G401 (cell line): ENCODE measurements around the gene AAK1. TPM values are rescaled to one million over a fixed set of nuclear protein-coding genes. Genes with fewer than 3 reads are reported as not detected.
A peak's percentile ranks its signal among the peaks of the same experiment; 100 is the strongest.

Source experiments
- DNase-seq: peaks from one replicate; pipeline ENCODE4 v3.0.0-alpha.2; 2015; ENCODE audit warnings: low spot score
- in situ Hi-C: cut with HindIII; loops from 2 replicates; pipeline ENCODE4 v1.10.0; 2016; ENCODE audit warnings: low sequenced_read_pairs, mixed read lengths
- total RNA-seq: library from RNA; depleted of rRNA; stranded (reverse); fragments of >200 nt; shearing (Covaris generic); gene quantifications from 2 replicates; pipeline ENCODE4 v1.2.3, GENCODE V29; 2014

AAK1 gene
- total RNA-seq, 1 experiment from 2014 or later = 5.6 TPM

DNA sequence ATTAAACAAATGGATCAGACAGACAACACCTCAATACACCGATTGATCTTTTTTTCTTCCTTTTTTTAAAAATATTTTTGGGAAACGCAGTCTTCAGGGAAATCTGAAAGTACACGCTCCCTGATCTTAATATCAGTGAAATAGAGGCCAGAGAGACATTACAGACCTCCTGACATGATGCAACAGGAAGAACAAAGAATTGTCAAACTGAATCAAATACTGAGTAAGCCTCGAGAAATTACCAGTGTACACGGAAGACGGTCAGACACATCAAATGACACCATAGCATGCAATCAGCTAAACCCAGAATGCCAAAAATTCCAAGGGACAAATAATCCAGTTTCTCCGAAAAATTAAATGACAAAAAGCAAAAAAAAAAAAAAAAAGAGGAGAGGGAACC, 126.1 kb downstream of the AAK1 start:
- DNase-seq = no peak
- in situ Hi-C loops = no loop called here

DNA sequence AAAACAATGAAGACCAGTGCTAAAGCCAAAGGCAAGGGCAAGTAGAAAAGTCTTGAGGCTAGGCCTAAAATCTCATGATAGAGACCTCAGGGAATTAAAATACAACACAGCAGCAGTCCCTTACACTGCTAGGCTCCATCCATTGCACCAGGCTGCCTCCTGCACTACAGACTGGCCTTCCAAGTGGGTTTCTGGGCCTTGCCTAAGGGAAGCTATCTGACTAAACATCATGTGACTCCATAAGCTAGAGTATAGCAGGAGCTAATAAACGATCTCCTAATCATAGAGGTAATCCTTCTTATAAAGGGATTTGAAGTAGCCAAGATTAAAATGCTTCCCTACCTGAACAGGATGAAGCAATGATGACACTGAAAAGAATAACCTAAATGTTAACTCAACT, 128.7 kb downstream of the AAK1 start:
- in situ Hi-C loops = no loop called here
- DNase-seq = no peak

DNA sequence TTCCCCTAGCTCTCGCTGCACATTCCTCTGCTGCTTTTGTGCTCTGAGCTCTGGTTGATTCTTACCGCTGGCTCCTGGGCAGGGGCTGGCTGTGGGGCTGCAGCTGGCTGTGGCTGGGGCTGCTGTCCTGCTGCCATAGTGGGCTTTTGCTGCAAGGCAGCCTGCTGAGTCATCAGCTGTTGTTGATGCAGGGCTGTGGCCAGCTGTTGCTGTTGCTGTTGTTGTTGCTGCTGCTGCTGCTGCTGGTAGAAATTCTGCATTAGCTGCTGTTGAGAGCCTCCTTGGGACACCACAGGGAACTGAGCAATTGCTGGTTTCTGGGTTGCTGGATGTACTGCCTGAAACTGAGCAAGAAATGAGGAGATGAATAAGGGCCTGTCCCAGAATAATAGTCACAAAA, 129.1 kb downstream of the AAK1 start:
- in situ Hi-C loops = no loop called here
- DNase-seq = no peak

DNA sequence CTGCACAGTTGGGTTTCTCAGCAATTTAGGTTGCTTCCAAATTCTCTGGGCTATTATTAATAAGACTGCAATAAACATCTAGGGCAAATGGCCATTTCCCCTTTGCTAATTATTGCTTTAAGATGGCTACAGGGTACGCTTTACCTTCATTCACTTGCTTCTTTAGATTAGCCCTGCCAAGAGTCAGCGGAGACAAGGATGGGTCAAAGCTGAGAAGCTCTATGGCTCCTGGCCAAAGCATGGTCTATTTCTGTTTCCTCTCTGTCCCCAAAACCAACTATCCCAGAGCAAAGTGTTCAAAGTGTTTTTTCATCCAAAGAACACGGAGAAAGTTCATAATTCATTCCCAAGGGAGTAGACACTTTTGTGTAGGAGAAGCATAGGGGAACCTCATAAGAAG, 131.1 kb downstream of the AAK1 start:
- DNase-seq = no peak
- in situ Hi-C loops = no loop called here

DNA sequence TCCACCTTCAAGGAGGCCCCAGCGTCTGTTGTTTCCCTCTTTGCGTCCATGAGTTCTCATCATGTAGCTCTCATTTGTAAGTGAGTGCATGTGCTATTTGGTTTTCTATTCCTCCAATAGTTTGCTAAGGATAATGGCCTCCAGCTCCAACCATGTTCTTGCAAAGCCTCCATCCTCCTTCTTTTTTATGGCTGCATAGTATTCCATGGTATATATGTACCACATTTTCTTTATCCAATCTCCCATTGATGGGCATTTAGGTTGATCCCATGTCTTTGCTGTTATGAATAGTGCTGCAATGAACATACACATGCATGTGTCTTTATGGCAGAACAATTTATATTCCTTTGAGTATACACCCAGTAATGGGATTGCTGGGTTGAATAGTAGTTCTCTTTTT, 133.3 kb downstream of the AAK1 start:
- no peak for DNase-seq

DNA sequence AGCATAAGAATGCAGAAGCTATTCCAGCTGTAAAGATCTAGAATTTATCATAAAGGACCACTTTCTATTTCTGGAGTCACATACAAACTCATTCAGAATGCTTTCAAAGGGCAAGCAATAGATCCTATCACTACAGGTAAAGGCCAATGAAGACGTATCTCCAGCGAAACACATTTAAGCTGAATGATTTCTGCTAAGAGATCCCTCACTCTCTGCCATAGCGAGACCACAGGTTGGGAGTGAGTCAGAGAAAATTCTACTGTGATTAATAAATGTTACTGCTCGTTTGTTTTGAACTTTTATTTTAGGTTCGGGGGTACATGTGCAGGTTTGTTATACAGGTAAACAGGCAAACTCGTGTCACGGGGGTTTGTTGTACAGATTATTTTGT, 133.8 kb downstream of the AAK1 start:
- in situ Hi-C loops = no loop called here
- DNase-seq = no peak

More for the DNA sequence above, 133.3 kb downstream of the AAK1 start:
- in situ Hi-C loops = no loop called here

DNA sequence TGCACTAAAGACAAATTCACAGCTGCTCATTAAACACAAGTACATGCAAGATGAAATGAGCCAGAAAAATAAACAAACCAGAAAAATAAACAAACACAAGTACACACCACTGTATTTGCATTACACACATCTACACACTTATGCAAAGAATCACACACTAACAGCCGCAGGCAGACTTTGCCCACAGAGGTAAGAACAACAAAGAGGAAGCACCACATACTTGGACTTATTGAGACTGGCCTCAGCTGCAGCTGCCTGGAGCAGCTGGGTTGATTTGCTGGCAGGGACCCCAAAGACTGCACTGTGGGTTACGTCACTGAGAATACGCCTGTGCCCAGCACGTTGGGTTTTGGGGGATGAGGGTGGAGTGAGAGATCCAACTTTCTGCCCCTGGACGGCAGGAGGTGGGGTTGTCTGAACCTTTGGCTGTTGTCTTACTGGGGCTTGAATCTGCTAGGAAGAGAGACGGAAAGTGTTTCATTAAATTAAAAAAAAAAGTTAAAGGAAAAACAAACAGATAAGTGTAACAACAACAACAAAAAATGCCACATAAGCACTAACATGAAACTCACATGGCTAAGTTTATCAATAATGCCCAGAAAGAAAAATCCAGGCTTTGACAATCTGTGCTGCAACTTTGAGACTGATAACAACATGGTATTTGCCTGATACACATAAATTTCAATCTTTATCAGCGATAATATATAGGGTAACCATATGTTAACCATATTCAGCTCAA, 134.4 kb downstream of the AAK1 start:
- in situ Hi-C loops = no loop called here
- DNase-seq = no peak

DNA sequence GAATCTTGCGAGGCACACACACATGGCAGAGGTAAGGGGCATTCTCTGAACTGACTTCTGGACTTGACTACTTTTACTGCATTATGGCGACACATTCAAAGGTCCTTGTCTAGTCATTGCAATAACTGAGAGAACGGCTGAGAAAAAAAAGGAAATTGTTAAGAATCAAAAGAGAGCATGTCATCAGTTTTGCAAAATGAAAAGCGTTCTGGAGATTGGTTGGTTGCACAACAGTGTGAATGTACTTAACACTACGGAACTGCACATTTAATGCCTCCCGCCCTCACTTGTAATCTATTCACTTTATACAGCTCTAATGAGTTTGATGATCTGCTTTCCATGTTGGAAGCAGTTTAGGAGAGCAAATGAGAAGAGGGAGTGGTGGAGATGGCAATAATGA, 137.8 kb downstream of the AAK1 start:
- no peak for DNase-seq
- in situ Hi-C loops = no loop called here

DNA sequence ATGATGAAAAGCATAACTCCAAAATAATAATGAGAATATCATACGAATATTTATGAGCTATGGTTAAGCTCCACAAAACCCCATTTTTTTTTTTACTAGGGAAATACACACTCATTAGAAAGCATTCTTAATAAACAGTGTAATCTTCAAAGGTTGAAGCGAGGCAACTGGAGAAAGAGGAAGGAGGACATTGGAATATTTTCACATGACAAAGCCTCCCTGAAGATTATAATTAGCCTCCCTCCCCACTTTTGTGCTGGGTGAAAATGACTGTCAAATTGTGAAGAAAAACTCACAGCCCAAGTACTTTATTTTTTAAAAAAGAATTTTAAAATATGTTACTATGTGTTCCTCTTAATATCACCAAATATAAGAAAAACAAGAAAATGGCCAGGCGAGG, 142.2 kb downstream of the AAK1 start:
- in situ Hi-C loops = no loop called here
- no peak for DNase-seq

DNA sequence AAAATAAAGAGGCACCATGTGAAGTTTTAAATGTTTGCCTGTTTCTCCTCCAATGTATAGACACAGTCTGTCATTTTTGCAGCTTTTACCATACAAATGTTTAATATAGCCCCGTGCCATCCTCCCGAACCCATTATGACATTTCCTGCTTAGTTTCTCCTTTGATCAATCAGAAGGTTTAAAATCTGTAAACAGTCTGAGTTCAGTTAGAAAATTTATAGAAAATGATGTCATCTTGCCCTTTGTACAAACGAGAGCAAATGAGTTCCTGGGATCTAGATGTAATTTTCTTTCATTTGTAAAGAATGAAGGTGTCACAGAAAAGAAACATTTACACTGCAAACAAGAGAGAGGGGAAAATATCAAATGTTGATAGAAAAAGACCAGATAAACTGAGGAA, 143.6 kb downstream of the AAK1 start:
- in situ Hi-C loops = no loop called here
- DNase-seq = no peak

DNA sequence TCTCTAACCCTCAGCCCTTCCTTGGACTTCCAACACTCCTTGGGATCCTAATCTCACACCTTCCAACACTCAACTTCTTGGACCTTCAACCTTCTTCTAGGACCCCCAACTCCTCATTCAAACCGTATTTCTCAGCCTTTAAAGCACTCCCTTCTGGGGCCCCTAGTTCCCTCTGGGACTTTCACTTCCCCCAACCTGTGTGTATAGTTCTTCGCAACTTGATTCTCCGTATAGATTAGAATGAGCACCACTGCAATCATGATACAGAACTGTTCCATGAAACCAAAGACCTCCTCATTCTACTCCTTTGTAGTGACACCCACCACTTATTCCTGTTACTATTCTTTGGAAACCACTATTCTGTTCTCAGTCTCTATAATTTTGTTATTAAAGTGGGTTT, 144.3 kb downstream of the AAK1 start:
- in situ Hi-C loops = no loop called here
- DNase-seq = no peak

DNA sequence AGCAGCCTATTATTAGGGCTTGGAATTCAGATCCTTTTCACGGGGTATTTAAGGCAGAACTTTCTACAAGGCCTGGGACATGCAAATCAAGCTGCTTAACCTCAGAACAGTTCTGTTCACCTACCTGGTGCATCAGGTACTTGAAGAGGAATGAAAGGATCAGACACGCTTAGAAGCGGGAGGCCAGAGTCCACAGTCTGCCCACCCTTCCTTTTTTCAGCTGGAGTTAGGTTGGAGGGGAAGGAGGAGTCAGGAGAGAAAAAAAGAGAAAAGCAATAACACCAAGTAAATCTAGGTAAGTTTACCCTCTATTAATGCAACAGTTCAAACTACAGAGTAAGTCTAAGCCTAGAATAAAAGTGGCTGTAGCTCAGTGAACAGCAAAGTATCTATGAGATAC, 147.7 kb downstream of the AAK1 start:
- no peak for DNase-seq
- in situ Hi-C loops = no loop called here

DNA sequence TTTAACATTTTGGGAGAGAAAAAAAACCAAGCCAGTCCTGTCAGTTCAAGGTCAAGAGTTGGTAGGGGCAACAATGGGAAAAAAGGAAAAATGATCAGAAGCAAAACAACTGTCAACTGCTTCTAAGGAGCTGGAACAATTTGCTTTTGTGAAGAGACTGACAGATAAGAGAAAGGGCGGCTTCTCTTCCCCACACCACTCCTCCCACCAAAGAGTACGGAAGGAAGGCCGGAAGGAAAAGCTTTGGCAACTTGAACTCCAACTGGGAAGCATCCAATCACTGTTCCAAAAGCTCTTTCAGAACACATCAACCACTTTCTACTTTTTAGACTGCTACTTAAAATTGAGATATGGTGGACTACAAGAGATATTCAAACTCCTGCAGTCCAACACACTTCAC, 148.5 kb downstream of the AAK1 start:
- in situ Hi-C loops = no loop called here
- no peak for DNase-seq

DNA sequence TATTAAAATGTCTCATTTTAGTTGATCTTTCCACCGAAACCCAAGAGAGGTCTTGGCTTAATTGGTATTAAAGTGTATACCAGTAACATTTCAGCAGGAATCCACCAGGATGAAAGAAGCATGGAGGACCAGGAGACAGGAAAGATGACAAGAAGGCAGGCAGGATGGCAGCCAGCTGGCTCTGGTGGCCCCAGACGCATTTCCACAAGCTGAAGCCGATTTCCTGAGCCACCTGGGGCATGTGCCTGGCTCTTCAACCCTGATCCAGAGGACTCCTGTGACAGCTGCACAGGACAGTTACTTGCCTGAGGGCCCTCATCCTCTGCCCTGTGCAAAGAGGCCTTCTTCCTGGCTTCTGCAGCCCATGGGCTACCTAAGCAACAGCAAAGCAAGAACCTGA, 149.4 kb downstream of the AAK1 start:
- in situ Hi-C loops = no loop called here
- peak; percentile 66 for DNase-seq

DNA sequence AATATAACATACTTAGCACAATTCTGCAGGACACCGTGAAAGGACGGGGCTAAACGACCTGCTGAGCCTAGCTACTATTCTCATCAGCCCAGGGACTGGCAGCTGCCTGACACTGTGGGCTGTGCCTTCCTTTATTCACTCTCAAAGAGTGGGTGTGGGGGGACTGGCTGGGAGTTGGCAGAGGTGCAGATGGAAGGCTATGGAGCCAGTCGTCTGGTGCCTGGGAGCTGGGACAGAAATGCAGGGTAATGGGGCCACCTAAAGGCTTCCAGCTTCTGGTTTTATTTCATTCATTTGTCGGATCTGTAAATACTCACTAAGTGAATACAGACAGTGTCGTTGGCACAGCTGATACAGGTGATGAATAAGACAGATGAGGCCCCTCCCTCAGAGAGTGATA, 150.3 kb downstream of the AAK1 start:
- in situ Hi-C loops = no loop called here
- peak; percentile 39 for DNase-seq

DNA sequence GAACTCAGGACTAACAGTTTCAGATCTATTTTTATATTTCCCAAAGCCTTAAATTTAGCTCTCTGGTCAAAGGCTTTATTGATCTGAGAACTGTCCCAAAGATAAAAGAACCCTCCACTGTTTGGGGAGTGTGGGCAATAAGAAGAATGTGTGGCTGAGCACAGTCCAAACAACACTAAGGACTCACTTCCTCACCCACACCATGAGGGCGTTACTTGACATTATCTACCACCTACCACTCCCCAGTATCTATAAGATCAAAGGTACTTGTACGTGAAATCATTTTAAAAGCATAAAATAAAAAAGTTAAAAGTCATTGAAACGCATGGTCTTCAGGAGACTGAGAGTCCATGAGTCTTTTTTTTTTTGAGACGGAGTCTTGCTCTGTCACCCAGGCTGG, 151.7 kb downstream of the AAK1 start:
- no peak for DNase-seq
- in situ Hi-C loops = no loop called here

DNA sequence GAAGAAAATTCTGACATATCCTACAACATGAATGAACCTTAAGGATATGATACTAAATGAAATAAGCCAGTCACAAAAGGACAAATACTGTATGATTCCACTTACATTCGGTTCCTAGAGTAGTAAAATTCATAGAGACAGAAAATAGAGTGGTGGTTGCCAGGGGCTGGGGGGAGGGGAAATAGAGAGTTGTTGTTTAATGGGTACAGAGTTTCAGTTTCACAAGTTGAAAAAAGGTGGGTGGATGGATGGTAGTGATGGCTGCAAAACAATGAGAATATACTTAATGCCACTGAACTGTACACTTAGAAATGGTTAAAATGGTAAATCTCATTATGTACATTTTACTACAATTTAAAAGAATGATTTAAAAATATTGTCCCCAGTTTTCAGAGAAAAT, 153.1 kb downstream of the AAK1 start:
- no peak for DNase-seq
- in situ Hi-C loops = no loop called here

DNA sequence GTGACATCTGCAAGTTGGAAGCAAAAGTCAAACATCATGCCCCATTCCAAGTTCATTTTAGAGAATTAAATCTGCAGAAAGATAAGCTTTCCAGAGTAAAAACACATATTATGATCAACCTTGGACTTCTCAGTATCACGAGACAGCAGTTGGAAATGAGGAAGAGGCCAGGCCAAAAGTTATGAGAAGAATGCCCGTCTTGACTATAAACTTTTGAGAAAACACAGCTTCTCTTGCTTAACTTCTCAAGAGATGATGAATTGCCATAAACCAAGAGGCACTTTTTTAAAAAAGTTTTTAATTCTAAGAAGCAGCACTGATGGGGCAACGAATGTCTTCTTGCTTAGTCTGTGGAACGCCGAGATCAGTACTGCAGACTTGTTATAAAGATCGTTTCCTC, 153.7 kb downstream of the AAK1 start:
- no peak for DNase-seq
- in situ Hi-C loops = no loop called here

DNA sequence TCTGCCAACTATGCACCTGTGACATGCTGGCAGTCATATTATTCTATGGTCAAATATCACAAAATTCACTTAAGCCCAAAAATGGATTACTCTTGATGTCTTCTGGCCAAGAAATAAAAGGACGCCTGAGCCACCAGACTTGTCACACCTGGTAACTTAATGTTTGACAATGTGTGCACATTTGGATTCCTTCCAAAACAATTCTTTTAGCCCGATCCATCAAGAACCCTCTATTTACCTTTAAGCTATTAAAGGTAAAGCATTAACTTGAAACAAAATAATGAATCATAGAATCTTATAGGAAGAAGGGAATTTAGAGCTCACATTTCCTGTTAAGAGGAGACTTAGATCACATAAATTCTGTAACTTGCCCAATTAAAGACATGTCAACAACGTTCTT, 159.8 kb downstream of the AAK1 start:
- DNase-seq = no peak
- in situ Hi-C loops = no loop called here

DNA sequence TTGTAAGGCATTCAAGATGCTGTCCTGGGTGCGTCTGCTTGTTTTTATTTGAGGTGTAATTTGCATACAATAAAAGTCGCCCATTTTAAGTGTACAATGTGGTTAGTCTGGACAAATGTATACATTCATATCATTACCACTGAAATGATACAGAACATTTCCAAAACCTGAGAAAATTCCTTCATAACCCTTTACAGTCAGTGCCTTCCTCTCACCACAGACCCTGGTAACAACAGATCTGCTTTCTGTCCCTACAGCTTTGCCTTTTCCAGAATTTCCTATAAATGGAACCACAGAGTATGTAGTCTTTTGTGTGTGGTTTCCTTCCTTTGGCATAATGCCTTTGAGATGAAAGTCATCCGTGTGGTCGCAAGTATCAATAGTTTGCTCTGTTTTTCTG, 160.5 kb downstream of the AAK1 start:
- no peak for DNase-seq
- in situ Hi-C loops = no loop called here

DNA sequence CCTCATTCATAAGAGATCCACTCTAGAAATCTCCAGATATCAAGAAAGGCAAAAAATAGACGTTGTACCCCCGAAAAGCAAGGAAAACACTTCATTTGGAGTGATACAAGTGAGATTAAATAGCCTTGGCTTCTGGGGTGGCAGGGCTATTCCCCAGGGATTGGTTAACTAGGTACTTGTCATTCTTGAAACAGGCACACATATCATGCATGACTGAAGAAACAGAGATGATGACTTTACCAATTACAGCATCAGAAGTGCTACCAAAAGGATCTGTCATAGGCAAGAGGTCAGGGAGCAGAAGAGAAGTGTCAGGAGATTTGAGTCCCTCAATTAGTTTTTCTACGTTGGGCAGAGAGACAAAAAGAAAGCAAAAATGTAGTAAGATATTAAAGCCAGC, 161.1 kb downstream of the AAK1 start:
- in situ Hi-C loops = no loop called here
- no peak for DNase-seq

DNA sequence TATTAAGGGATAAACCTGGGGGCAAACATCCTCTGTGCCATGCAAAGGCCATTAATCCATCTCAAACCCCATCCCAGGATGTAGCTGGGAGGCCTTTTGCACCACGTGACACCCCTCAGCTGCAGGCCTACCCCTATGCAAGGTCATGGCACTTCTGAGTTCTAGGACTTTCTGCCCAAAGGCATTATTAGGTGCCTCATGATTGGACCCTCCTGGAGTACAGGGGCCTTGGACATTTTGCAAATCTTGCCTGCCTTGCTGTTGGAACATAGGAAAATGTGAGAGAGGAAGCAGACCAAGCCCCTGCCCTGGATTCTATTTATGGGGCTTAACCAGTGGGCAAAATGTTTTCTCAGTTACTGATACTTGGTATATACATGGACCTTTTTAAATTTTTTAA, 162.1 kb downstream of the AAK1 start:
- DNase-seq = no peak
- in situ Hi-C loops = no loop called here
